Measurements from ENCODE around the gene MMP14. TPM values are rescaled to one million over a fixed set of nuclear protein-coding genes. Genes with fewer than 3 reads are reported as not detected.
"Not testable (repeated sequence)": the region's sequence is repeated elsewhere in the genome, so short reads cannot be mapped to it uniquely, and the experiment has no call there.

Gene MMP14
- total RNA-seq, 1 experiment from 2014 or later, result 143 TPM

DNA sequence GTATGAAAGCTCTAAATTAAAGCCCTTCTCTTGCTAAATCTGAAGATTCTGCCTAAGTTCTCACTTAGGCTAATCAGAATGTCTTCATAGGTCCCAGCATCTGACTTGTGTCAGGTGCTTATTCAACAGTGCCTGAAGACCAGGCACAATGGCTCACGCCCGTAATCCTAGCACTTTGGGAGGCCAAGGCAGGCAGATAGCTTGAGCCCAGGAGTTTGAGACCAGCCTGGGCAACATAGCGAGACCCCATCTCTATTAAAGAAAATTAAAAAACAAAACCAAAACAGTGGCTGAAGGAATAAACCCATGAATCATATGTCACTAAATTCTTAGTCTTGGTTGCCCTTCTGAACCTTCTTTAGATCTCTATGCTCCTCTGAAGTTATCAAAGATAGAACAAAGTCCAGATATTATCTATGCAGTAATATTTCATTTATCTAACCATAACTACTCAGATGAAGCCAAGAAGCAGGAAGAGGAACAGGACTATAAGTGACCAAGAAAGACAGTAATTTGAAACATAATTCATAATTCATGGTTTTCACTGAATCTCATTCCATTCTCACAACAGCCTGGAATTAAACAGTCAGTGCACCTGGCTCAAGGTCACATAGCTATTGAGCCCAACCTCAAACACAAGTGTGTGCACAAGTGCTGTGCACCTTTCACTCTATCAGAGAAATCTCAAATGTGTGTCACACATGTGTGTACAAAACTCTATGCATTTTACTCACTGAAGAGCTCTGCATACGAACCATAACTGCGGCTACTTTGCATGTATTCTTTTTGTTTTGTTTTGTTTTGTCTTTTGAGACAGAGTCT, 27.8 kb upstream of the MMP14 start:
- in situ Hi-C loops (cut with HindIII; ENCODE audit: low pct_unique_long_range_greater_than_20kb, low sequenced_read_pairs), result no loop called here
- DNase-seq (ENCODE audit: low read depth, low spot score), result no peak

DNA sequence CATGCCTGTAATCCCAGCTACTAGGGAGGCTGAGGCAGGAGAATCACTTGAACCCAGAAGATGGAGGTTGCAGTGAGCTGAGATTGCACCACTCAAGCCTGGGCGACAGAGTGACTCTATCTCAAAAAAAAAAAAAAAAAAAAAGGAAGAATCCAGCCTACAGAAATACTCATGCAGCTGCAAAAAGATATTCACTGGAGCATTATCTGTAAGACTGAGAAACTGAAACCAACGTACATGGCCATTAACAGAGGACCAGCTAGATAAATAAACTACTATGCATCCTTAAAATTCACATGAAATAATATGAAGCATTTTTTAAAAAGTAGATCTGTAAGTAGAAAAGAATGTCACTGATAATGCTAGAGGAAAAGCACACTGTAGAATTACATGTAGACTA, 24.7 kb upstream of the MMP14 start:
- no peak for DNase-seq (ENCODE audit: low read depth, low spot score)
- in situ Hi-C loops (cut with HindIII; ENCODE audit: low pct_unique_long_range_greater_than_20kb, low sequenced_read_pairs), result no loop called here

DNA sequence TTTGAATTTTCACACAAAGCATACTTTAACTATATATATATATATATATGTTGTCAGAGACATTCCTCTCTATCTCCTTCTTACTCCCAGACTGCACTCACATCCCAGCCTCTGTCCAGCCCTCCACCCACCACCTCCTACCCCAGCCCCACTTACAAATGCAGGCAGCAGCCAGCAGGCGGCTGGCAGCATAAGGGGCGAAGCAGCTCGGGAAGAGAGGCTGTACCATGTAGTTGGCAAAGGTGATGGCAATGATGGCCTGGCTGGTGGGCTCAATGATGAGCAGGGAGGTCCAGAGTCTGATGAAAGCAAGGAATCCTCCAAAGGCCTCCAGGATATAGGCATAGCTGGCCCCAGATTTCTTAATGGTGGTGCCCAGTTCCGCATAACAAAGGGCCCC, 23.6 kb upstream of the MMP14 start:
- in situ Hi-C loops (cut with HindIII; ENCODE audit: low pct_unique_long_range_greater_than_20kb, low sequenced_read_pairs), result no loop called here

DNA sequence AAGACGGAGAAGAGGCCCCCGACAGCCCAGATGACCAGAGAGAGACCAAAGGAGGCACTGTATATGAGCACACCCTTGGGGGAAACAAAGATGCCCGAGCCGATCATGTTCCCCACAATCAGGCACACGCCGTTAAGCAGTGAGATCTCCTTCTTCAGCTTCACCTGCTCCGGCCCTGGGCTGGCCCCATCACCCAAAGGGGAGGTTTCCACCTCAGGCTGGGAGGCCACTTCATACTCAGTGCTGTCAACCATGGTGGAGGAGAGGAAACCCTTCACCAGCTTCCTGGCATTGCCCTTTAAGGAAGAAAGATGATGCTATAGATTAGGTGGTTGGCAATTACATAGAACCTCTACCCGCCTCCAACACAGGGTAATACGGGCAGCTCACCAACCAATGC, 23.2 kb upstream of the MMP14 start:
- no peak for DNase-seq (ENCODE audit: low read depth, low spot score)
- in situ Hi-C loops (cut with HindIII; ENCODE audit: low pct_unique_long_range_greater_than_20kb, low sequenced_read_pairs), result no loop called here

More for the DNA sequence above, 23.6 kb upstream of the MMP14 start:
- DNase-seq (ENCODE audit: low read depth, low spot score), result no peak

DNA sequence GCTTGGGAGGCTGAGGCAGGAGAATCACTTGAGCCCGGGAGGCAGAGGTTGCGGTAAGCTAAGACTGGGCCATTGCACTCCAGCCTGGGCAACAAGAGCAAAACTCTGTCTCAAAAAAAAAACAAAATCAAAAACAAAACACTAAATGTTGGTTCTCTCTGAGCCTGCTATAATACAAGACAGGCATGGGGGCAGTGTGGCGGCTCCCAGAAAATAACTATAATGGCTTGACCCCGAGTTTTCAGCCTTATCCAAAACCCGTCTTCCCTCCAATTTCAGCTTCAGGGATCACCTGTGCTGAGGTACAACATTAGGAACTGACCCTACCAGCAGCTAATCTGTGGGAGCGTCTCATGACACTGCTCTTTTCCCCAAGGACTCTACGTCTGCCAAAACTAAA, 22.0 kb upstream of the MMP14 start:
- in situ Hi-C loops (cut with HindIII; ENCODE audit: low pct_unique_long_range_greater_than_20kb, low sequenced_read_pairs), result no loop called here
- no peak for DNase-seq (ENCODE audit: low read depth, low spot score)

DNA sequence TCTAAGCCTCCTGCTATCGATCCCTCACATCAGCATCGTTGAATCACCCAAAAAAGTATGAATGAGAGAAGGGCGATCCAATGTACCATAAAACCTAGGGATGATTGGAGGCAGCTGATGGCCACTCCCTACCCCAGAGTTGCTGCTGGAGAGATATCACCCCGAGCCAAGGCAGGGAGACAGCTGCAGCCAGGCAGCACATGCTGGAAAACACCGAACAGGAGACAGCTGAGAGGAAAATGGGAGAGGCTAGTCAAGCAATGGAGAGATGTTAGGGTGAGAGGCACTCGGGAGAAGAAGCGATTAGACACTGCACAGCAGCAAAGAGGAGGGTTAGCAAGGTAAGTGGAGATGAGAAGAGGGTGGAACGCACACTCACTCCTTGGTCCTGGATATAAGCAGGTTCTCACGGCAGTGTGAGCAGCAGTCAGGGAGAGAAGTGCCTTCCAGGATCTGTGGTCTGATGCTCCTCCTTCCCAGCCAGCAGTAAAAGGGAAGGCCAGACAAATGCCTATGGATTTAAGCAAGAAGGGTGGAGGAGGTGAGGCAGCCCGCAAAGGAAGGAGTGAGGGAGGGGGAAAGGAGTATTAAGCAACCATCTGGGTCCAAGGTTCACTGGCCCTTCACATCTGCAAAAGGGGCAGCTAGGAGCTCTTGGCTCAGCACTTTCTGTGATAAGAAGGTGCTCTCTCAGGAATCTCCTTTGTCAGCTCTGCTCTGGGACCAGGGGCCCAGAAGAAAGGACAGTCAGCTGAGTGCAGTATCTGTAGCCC, 21.3 kb upstream of the MMP14 start, which contains the start of gene SLC7A7:
Gene SLC7A7 (minus strand): TSS at position 495 of the 773 bp plus-strand sequence. CDS start 2,037 bp downstream, outside the sequence.
- DNase-seq (ENCODE audit: low read depth, low spot score), result no peak

DNA sequence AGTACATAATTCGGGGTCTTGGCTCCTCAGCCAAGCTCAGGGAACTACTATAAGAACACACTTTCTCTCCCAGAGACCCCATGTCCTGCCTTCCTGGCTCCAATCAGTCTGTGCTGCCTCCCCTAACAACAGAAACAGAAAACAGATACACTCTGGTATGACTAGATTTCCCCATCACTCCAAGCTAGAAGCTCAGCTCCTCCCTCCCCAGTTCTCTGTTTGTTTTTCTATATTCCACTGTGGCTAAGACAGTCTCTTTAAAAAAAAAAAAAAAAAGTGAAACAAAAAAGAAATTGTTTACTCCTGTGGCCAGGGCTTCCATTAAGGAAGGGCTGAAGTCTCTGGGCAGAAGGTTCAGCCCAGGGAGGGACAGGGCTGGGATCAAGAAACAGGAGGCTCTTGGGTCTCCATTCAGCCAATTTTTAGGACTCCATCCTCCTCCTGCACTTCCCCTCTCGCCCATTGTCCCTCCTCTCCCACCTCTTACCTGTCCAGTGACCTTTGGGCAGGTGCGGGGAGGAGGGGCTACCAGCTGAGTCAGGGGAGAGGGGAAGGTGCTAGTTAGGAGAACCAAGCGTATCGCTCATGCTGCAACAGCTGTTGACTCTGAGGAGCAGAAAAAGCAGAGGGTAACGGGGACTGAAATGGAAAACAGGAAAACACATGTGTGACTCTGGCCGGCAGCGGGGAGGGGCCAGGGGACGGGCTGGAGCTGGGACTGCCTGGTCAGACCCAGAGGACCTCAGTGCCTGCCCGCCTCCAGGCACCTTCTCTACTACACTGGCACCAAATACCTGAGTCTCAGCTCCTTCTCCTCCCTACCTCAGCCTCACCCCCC, 17.0 kb upstream of the MMP14 start:
- peak; percentile 39 for DNase-seq (ENCODE audit: low read depth, low spot score)
- in situ Hi-C loops (cut with HindIII; ENCODE audit: low pct_unique_long_range_greater_than_20kb, low sequenced_read_pairs), result no loop called here

More for the DNA sequence above, 21.3 kb upstream of the MMP14 start, which contains the start of gene SLC7A7:
- in situ Hi-C loops (cut with HindIII; ENCODE audit: low pct_unique_long_range_greater_than_20kb, low sequenced_read_pairs), result no loop called here

DNA sequence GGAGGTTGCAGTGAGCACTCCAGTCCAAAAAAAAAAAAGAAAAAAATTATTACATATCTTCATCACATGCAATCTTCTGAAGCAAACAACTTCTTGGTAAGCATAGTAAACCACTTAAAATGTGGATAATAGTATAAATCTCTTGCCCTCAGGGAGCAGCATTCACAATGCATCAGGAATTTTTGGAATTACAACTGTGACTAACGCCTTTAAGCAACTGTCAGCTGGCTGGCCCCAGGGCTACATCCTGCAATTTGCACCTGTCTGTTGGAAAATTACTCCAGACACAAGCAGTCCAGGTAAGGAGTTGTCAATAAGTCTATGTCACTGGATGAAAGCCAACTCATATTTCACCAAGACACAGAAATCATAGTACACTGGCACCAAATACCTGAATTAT, 15.7 kb upstream of the MMP14 start:
- DNase-seq (ENCODE audit: low read depth, low spot score), result no peak
- in situ Hi-C loops (cut with HindIII; ENCODE audit: low pct_unique_long_range_greater_than_20kb, low sequenced_read_pairs), result no loop called here

DNA sequence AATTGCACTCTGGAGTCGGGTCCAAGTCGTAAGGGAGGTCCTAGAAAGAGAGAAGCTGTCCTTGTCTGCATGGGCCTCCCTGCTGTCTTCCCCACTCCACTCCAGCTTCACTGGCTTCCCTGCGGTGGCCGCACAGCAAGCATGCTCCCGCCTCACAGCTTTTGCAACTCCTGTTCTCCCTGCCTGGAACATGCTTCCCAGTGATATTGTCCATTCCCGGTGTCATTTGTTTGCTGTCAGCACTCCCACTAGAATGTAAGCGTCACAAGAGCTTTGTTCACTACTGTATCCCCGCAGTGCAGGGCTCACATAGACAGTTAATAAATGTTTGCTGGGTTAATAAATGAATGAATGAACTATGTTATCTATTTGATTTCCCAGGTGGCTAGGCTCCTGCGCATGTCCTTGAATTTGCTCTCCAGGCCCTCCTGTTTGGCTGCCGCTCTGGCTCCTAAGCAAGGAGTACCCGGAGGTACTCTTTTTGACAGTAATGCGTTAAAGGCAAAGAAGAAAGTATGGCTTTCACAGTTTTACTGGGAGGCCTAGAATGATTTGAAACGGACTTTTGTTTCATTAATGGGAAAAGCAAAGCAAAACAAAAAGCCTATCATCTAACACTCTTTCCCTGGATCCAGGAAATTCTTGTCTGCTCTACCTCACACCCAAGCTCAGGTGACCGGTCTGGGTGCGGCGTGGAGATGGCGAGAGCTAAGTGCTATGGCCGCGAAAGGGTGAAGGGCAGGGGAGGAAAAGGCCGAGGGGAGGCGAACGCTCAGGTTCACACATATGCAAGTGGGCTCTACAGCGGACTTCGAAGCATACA, 15.0 kb upstream of the MMP14 start:
- in situ Hi-C loops (cut with HindIII; ENCODE audit: low pct_unique_long_range_greater_than_20kb, low sequenced_read_pairs), result no loop called here

DNA sequence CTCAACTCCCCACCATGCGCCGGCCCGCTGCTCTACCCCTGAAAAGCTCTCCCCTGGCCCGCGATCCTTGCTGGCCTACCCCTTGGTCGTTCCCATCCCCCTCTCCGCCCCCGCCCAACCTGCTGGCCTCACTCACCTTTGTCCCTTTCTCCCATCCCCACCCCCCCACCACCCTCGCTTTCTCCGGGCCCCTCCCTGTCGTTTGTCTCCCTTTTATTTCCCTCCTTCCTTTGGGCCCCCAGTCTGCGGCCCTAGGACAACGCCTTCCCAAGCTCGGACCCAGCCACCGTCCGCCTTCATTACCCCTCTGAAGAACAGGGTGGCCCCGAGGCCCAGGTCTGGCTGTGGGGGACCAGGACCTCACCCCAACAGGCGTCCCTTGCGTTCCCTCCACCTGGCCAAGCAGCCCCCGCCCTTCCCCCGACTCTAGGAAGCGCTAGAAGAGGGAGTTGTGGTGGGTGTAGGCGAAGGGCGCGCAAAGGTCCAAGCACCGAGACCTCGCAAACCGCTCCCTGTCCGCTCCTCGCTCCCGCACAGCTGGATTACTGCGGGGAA, 14.3 kb upstream of the MMP14 start:
- no peak for DNase-seq (ENCODE audit: low read depth, low spot score)
- in situ Hi-C loops (cut with HindIII; ENCODE audit: low pct_unique_long_range_greater_than_20kb, low sequenced_read_pairs), result no loop called here

More for the DNA sequence above, 15.0 kb upstream of the MMP14 start:
- DNase-seq (ENCODE audit: low read depth, low spot score), result no peak

DNA sequence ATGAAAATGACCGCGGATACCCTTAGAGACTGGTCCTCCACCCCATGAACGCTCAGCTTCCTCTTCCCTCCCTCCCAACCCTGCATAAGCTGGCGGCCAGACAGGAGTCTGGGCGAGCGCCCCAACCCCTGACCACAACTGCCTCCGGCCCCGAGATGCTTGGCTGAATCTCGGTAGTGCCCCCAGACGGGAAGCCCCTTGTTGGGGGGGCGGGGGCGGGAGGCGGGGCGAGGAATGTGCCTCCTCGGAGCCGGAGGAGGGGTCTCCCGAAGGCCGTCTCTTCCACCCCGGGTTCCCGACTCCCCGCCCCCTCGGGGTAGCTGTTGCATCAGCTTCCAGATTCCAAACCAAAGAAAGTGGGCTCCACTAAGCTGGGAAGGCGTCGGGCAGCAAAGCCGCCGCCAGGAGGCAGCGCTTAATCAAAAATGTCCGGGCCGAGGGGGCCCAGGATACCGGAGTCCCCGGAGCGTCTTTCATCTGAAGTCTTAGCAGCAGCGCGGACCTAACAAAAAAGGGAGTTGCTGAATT, 13.8 kb upstream of the MMP14 start:
- in situ Hi-C loops (cut with HindIII; ENCODE audit: low pct_unique_long_range_greater_than_20kb, low sequenced_read_pairs), result no loop called here
- peak; percentile 74 for DNase-seq (ENCODE audit: low read depth, low spot score)

DNA sequence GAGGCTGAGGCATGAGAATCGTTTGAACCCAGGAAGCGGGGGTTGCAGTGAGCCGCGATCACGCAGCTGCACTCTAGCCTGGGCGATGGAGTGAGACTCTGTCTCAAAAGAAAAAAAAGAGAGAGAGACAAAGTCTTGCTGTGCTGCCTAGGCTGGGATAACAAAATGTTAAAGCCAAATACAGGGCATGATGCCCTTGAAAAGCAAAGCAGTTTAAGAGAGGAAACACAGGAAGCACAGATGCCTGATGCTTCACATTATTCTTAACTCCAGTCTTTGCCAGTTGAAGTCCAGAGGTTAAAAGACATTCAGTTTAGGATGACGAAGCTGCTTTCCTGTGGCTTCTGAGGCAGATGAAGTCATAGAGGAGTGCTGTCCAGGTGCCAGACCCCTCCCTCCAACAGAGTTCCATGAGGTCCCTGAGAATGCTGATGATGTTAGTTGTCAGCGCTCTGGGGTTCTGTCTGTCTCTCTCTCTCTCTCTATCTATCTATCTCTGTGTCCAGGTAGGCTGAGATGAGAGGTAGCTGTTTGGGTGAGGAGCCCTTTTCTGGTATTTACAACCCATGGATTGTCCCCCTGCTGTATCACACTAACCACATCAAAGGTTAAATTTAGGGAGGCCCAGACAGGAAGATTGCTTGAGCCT, 11.6 kb upstream of the MMP14 start:
- DNase-seq (ENCODE audit: low read depth, low spot score), result no peak
- in situ Hi-C loops (cut with HindIII; ENCODE audit: low pct_unique_long_range_greater_than_20kb, low sequenced_read_pairs), result no loop called here

DNA sequence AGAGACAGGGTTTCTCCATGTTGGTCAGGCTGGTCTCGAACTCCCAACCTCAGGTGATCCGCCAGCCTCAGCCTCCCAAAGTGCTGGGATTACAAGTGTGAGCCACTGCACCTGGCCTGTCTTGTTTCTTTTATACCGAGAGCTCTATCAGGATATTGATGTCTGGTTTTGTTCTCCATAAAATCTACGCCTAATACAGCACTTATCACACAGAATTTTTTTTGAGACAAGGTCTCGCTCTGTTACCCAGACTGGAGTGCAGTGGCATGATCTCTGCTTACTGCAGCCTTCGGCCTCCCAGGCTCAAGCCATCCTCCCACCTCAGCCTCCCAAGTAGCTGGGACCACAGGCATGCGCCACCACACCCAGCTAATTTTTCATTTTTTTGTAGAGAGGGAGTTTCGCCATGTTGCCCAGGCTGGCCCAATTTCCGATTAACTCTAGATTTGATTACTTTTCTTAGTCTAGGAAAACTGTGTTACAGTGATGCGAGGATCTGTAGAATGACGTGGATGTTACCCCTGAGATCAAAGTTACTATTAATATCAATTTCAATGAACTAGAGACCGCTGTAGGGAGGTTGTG, 7.2 kb upstream of the MMP14 start:
- DNase-seq (ENCODE audit: low read depth, low spot score); in situ Hi-C loops (cut with HindIII; ENCODE audit: low pct_unique_long_range_greater_than_20kb, low sequenced_read_pairs): not testable (repeated sequence)

DNA sequence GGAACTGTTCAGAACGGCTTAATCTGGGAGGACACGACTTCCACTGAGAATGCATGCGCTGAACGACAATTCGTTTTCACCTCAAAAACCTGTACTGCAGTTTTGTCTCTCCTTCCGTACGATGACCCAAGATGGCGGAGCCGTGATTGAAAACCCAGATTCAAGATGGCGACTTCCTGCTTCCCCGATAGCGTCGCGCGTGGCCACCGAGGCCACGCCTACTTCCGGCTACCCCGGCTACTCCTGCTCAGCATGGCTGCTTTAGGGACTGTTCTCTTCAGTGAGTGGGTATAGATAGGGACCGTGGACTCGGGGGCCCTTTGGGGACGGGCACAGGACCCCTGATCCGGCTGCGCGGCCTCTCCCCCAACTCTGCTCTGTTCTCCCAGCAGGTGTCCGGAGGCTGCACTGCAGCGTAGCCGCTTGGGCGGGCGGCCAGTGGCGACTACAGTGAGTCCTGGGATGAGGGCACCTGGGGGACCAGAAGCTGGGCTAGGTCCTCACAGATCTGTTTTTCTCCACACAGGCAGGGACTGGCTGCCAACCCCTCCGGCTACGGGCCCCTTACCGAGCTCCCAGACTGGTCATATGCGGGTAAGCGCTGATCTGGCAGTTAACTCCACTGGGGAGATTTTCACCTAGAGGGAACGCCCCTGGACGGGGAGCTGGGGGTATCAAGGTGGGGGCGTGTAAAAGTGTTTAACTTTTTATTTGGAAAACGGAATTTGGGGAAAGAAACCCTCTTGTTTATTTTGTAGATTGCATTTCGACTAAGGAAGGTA, 6.5 kb upstream of the MMP14 start, which contains the start of gene MRPL52:
Gene MRPL52 (plus strand): TSS at position 227 of the 782 bp plus-strand sequence. CDS start 26 bp downstream, at position 253.
- DNase-seq (ENCODE audit: low read depth, low spot score), result peak; percentile 89
- in situ Hi-C loops (cut with HindIII; ENCODE audit: low pct_unique_long_range_greater_than_20kb, low sequenced_read_pairs), result no loop called here

DNA sequence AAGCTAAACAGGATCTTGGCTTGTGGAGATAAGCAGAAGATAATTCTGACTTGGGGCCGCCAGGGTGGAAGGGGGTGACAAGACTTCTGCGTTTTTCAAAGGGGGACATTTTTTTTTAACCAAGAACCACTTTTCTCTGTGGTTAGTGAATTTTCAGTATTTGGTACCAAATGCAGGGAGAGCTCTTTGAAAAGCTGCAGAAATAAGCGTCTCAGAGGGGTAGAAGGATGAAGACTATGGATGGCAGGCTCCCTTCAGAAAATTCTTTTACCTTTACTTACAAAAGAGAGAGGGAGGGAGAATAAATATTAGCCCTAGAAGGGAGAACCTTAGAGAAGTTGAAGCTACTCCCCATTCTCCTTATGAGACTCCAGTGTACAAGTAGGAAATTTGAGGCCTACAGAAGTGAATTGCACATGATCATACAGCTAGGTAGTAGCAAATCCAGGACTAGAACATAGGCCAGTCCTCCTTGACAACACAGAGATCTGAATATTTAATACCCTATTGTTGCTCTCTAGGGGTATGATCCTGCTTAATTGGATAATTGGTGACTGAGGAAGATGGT, 5.9 kb upstream of the MMP14 start:
- in situ Hi-C loops (cut with HindIII; ENCODE audit: low pct_unique_long_range_greater_than_20kb, low sequenced_read_pairs), result no loop called here
- DNase-seq (ENCODE audit: low read depth, low spot score), result no peak

Data from SK-MEL-5 (cell line).